ENCODE measurements around the gene EBF3.

- TF ChIP-seq CTCF (IDR thresholded peaks at IDR 0.05), result no peak
- no peak for TF ChIP-seq POLR2A (IDR thresholded peaks at IDR 0.05)
These were observed 53.2 kb downstream of the EBF3 start for GRCh38 chr10:129910861-129911260.

All from sigmoid colon (tissue), 3 donors.